ENCODE measurements around the gene HECTD4. TPM values are rescaled to one million over a fixed set of nuclear protein-coding genes. Genes with fewer than 3 reads are reported as not detected.

HECTD4 gene
- polyA plus RNA-seq, 1 donor from 2014 or later, result 15.8 TPM

GRCh38 chr12:112236386-112236785 is 145.8 kb downstream of the HECTD4 start:
- Histone ChIP-seq H3K9me2 (ENCODE audit: insufficient read depth, low read length) (no peaks in the 10 kb centered on the region), H2AFZ (ENCODE audit: low read depth, low read length) (no peak overlapping the region), H3K27me3 (ENCODE audit: insufficient read depth, low read depth, low read length) (no peaks in the 10 kb centered on the region), H4K20me1 (ENCODE audit: insufficient read depth) (no peaks in the 10 kb centered on the region), H3K4me2 (ENCODE audit: low read length) (no peak overlapping the region), H3K9me3 (ENCODE audit: low read length) (no peaks in the 10 kb centered on the region), H3F3A (ENCODE audit: insufficient read depth, low read length, poor library complexity, severe bottlenecking) (no peaks in the 10 kb centered on the region), H3K27ac (ENCODE audit: low read length) (no peak overlapping the region), H3K9ac (ENCODE audit: low read length) (no peak overlapping the region), H3K79me2 (replicated peaks; ENCODE audit: insufficient read depth, low read length) (no peaks in the 10 kb centered on the region), H3K36me3 (ENCODE audit: insufficient read depth, low read length) (peaks cover 8% of the 10 kb centered on the region), H3K4me3 (ENCODE audit: low read length) (no peak overlapping the region)
- no peak for TF ChIP-seq CTCF (IDR thresholded peaks at IDR 0.05; ENCODE audit: poor library complexity, severe bottlenecking)
- no peak for TF ChIP-seq RAD21 (conservative IDR thresholded peaks at IDR 0.05)
- no peak for TF ChIP-seq REST (IDR thresholded peaks at IDR 0.05; ENCODE audit: borderline replicate concordance)
- TF ChIP-seq EZH2 (IDR thresholded peaks at IDR 0.05; ENCODE audit: borderline replicate concordance, insufficient read depth, low read length, poor library complexity, severe bottlenecking), result no peak
- no peak for TF ChIP-seq POLR2AphosphoS5 (IDR thresholded peaks at IDR 0.05)
- no peak for TF ChIP-seq MXI1 (conservative IDR thresholded peaks at IDR 0.05; ENCODE audit: poor library complexity, severe bottlenecking)
- no peak for TF ChIP-seq EP300 (conservative IDR thresholded peaks at IDR 0.05; ENCODE audit: poor library complexity, severe bottlenecking)
- no peak for TF ChIP-seq TAF1 (IDR thresholded peaks at IDR 0.05; ENCODE audit: low read depth)
- TF ChIP-seq SMC3 (conservative IDR thresholded peaks at IDR 0.05; ENCODE audit: poor library complexity), result no peak

DNA sequence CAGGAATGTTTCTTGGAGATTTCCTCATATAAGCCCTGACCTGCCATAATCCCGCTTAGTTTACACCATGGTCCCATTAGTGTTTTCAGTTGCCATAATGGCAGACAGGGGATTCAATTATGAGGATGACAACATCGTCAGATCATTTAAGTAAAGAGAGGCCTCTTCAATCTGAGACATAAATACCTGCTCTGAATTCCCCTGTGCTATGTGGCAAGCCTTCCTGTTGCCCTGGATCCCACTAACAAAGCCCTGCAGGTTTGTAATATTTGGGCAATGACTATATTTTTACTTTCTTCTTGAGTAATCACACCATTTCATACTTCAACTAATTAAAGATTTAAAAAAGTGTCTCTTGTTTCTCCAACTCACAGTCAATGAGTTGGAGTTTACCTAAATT is 147.9 kb downstream of the HECTD4 start:
- H3F3A ChIP-seq (ENCODE audit: insufficient read depth, low read length, poor library complexity, severe bottlenecking), result no peaks in the 10 kb centered on the region
- H3K4me2 ChIP-seq (ENCODE audit: low read length), result no peak overlapping the region

More for the DNA sequence above, 147.9 kb downstream of the HECTD4 start:
- Histone ChIP-seq H3K4me3 (ENCODE audit: low read length) (no peak overlapping the region), H3K9ac (ENCODE audit: low read length) (no peak overlapping the region), H4K20me1 (ENCODE audit: insufficient read depth) (no peaks in the 10 kb centered on the region), H3K9me2 (ENCODE audit: insufficient read depth, low read length) (no peaks in the 10 kb centered on the region), H3K27ac (ENCODE audit: low read length) (no peak overlapping the region), H3K9me3 (ENCODE audit: low read length) (no peaks in the 10 kb centered on the region), H2AFZ (ENCODE audit: low read depth, low read length) (no peak overlapping the region), H3K79me2 (replicated peaks; ENCODE audit: insufficient read depth, low read length) (no peaks in the 10 kb centered on the region), H3K36me3 (ENCODE audit: insufficient read depth, low read length) (peaks cover 8% of the 10 kb centered on the region), H3K27me3 (ENCODE audit: insufficient read depth, low read depth, low read length) (no peaks in the 10 kb centered on the region)
- TF ChIP-seq REST (IDR thresholded peaks at IDR 0.05; ENCODE audit: borderline replicate concordance), result no peak
- TF ChIP-seq EP300 (conservative IDR thresholded peaks at IDR 0.05; ENCODE audit: poor library complexity, severe bottlenecking), result no peak
- no peak for TF ChIP-seq CTCF (IDR thresholded peaks at IDR 0.05; ENCODE audit: poor library complexity, severe bottlenecking)
- TF ChIP-seq TAF1 (IDR thresholded peaks at IDR 0.05; ENCODE audit: low read depth), result no peak
- TF ChIP-seq POLR2AphosphoS5 (IDR thresholded peaks at IDR 0.05), result no peak
- no peak for TF ChIP-seq RAD21 (conservative IDR thresholded peaks at IDR 0.05)
- no peak for TF ChIP-seq SMC3 (conservative IDR thresholded peaks at IDR 0.05; ENCODE audit: poor library complexity)

Data from neural cell (in vitro differentiated cells).